Body of pancreas (tissue), 4 donors: Measurements from ENCODE around the gene FAM234A.

ENCODE experiments used
- POLR2A ChIP-seq, 3 donors: fragments of 450-650 bp; IDR thresholded peaks; one replicate each; pipeline ENCODE4 v1.6.1; 2016; ENCODE audit warnings: antibody characterized with exemption in 3 of 3, mild to moderate bottlenecking in 2 of 3
- TF ChIP-seq, protein P1 (sequence below), 7 experiments: fragments of 450-650 bp in 4 of 7; fragments of 200-600 bp in 3 of 7; sonication (generic) in 3 of 7; IDR thresholded peaks; one replicate each; pipeline ENCODE4 v1.5.1; 2016 to 2019; ENCODE audit warnings: antibody characterized with exemption in 7 of 7

DNA sequence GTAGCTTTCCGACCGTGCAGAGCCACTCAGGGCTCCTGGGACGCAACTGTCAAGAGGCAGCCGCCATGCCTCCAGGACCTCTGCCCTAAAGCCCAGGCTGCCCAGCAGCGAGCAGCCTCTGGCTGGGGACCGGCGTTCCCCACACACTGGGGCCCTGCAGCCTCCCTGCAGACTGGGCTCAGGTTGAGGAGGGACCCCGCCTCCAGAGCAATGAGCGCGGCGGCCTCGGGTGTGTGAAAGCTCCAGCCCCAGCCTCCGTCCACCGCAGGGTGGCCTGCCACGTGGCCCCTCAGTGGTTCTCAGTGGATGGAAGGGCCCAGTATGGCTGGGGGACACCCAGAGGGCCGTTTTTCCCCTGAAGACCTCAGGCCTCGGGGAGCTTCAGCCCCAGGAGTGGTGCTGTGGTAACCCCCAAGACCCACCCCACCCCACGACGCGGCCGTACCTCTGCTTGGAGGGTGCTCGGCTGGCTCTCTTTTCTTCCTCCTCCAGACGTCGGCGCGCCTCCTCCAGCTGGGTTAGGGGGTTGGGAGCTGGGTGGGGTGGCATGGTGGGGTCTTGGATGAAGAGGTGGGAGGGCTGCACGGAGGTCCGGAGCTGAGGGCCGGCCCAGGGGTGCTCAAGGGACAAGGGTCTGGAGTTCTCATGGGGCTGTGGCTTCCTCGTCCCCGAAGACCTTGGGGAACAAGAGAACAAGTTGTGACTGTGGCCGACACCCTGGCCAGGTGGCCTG is 58.6 kb downstream of the FAM234A start:
- TF ChIP-seq, protein P1, sequence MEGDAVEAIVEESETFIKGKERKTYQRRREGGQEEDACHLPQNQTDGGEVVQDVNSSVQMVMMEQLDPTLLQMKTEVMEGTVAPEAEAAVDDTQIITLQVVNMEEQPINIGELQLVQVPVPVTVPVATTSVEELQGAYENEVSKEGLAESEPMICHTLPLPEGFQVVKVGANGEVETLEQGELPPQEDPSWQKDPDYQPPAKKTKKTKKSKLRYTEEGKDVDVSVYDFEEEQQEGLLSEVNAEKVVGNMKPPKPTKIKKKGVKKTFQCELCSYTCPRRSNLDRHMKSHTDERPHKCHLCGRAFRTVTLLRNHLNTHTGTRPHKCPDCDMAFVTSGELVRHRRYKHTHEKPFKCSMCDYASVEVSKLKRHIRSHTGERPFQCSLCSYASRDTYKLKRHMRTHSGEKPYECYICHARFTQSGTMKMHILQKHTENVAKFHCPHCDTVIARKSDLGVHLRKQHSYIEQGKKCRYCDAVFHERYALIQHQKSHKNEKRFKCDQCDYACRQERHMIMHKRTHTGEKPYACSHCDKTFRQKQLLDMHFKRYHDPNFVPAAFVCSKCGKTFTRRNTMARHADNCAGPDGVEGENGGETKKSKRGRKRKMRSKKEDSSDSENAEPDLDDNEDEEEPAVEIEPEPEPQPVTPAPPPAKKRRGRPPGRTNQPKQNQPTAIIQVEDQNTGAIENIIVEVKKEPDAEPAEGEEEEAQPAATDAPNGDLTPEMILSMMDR (IDR thresholded peaks at IDR 0.05), result no peak
- TF ChIP-seq POLR2A (IDR thresholded peaks at IDR 0.05), result no peak
